ENCODE measurements around the gene TJAP1.
"Not testable (repeated sequence)": the region's sequence is repeated elsewhere in the genome, so short reads cannot be mapped to it uniquely, and the experiment has no call there.

TJAP1 gene

DNA sequence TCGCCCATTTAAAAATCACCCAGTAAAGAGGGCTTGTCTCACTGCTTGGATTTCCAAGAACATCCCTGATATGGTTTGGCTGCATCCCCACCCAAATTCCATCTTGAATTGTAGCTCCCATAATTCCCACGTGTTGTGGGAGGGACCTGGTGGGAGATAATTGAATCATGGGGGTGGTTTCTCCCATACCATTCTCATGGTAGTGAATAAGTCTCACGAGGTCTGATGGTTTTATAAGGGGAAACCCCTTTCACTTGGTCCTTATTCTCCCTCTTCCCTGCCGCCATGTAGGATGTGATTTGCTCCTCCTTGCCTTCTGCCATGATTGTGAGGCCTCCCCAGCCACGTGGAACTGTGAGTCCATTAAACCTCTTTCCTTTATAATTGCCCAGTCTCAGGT lies 10.1 kb upstream of the TJAP1 start:
- not testable (repeated sequence) for H2AFZ ChIP-seq (ENCODE audit: low read depth, low read length); H3K4me1 ChIP-seq (ENCODE audit: control insufficient read depth, insufficient read depth, low read depth, low read length)

DNA sequence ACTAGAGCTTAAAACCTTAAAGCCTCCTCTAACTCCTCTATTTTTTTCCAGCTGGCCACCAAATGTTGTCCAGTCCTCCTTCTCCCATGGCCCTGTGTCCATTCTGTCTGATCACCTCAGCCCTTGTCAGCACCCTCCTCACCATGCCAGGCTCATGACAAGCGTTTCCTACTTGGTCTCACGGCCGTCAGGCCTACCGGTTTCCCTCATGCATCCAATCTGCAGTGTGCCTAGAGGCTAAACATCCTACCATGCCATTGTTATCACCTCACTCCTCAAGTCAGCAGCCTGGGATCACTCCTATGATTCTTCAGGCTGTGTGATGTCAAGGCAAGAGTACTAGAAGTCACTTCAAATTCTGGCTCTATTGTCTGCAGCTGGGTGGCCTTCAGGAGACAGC lies 9.6 kb upstream of the TJAP1 start:
- Histone ChIP-seq H4K8ac (ENCODE audit: low read length) (peak overlapping the region; percentile 36), H3K27ac (ENCODE audit: low read length, poor library complexity, severe bottlenecking) (no peak overlapping the region), H3K14ac (ENCODE audit: low read length in 2 of 2) (no peak overlapping the region), H3K9me3 (ENCODE audit: control insufficient read depth, low read length) (no peaks in the 10 kb centered on the region), H2BK15ac (ENCODE audit: low read depth, poor library complexity, severe bottlenecking) (no peak overlapping the region), H2BK12ac (ENCODE audit: low read length in 2 of 2) (no peak overlapping the region), H3K79me1 (replicated peaks; ENCODE audit: low read length, poor library complexity, severe bottlenecking) (no peaks in the 10 kb centered on the region), H3K9ac (ENCODE audit: low read length) (no peak overlapping the region), H3K36me3 (ENCODE audit: control insufficient read depth in 1 of 2, insufficient read depth in 2 of 2, low read depth in 1 of 2, low read length in 2 of 2) (no peaks in the 10 kb centered on the region), H3K4me3 (ENCODE audit: insufficient read depth in 1 of 2, low read depth in 1 of 2, low read length in 2 of 2) (no peak overlapping the region), H4K91ac (ENCODE audit: low read length) (no peak overlapping the region), H3K23ac (ENCODE audit: low read length in 2 of 2) (no peak overlapping the region), H2BK120ac (ENCODE audit: low read depth, low read length) (no peak overlapping the region), H2AK5ac (ENCODE audit: low read length, severe bottlenecking) (no peak overlapping the region), H3K27me3 (ENCODE audit: control insufficient read depth in 1 of 2, insufficient read depth in 1 of 2, low read length in 2 of 2) (peaks cover 32 to 42% of the 10 kb centered on the region in 2 experiments), H2AFZ (ENCODE audit: low read depth, low read length) (no peak overlapping the region), H3K4ac (ENCODE audit: low read depth in 1 of 2, low read length in 2 of 2) (no peak overlapping the region), H3K4me1 (ENCODE audit: control insufficient read depth, insufficient read depth, low read depth, low read length) (no peaks in the 10 kb centered on the region), H3K4me2 (ENCODE audit: low read length, poor library complexity, severe bottlenecking) (no peak overlapping the region), H3K18ac (ENCODE audit: low read depth in 1 of 2, low read length in 2 of 2) (no peak overlapping the region), H2BK5ac (ENCODE audit: low read depth, low read length, poor library complexity, severe bottlenecking) (no peak overlapping the region)
- WGBS: 95% methylated on average over 4 of the region's 4 CpGs
- no peak for DNase-seq

More for the DNA sequence above, 10.1 kb upstream of the TJAP1 start:
- DNase-seq; H2BK120ac ChIP-seq (ENCODE audit: low read depth, low read length); H2BK12ac ChIP-seq (ENCODE audit: low read length in 2 of 2); H4K91ac ChIP-seq (ENCODE audit: low read length); H3K9ac ChIP-seq (ENCODE audit: low read length); H2BK5ac ChIP-seq (ENCODE audit: low read depth, low read length, poor library complexity, severe bottlenecking); H3K4ac ChIP-seq (ENCODE audit: low read depth in 1 of 2, low read length in 2 of 2); H3K27ac ChIP-seq (ENCODE audit: low read length, poor library complexity, severe bottlenecking); H3K9me3 ChIP-seq (ENCODE audit: control insufficient read depth, low read length); H3K4me3 ChIP-seq (ENCODE audit: insufficient read depth in 1 of 2, low read depth in 1 of 2, low read length in 2 of 2); H3K14ac ChIP-seq (ENCODE audit: low read length in 2 of 2); H3K23ac ChIP-seq (ENCODE audit: low read length in 2 of 2); H3K18ac ChIP-seq (ENCODE audit: low read depth in 1 of 2, low read length in 2 of 2); H3K4me2 ChIP-seq (ENCODE audit: low read length, poor library complexity, severe bottlenecking); H2BK15ac ChIP-seq (ENCODE audit: low read depth, poor library complexity, severe bottlenecking); H3K36me3 ChIP-seq (ENCODE audit: control insufficient read depth in 1 of 2, insufficient read depth in 2 of 2, low read depth in 1 of 2, low read length in 2 of 2); H4K8ac ChIP-seq (ENCODE audit: low read length); H2AK5ac ChIP-seq (ENCODE audit: low read length, severe bottlenecking); H3K79me1 ChIP-seq (replicated peaks; ENCODE audit: low read length, poor library complexity, severe bottlenecking): not testable (repeated sequence)
- 72% methylated on average over 4 of the region's 5 CpGs for WGBS
- peaks cover 37 to 44% of the 10 kb centered on the region in 2 experiments for H3K27me3 ChIP-seq (ENCODE audit: control insufficient read depth in 1 of 2, insufficient read depth in 1 of 2, low read length in 2 of 2)

DNA sequence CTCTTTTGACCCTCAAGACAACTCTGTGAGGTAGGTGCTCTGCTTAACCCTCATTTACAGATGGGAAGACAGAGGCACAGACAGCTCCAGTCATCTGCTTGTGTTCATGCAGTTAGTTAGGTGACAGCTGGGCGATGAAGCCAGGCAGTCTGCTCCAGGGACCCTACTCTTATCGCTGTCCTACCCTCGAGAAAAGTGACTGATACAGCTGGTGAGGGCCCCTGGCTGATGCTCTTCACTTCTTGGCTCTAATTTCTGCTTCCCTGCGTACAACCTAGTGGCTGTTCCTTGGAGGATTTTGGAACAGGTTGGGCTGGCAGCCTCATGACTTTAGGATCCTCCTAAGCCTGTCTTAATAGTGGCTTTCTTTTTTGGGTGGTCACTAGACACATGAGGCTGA lies 9.1 kb upstream of the TJAP1 start:
- Histone ChIP-seq H3K9me3 (ENCODE audit: control insufficient read depth, low read length) (no peaks in the 10 kb centered on the region), H2AFZ (ENCODE audit: low read depth, low read length) (no peak overlapping the region), H3K79me1 (replicated peaks; ENCODE audit: low read length, poor library complexity, severe bottlenecking) (no peaks in the 10 kb centered on the region), H3K27me3 (ENCODE audit: control insufficient read depth in 1 of 2, insufficient read depth in 1 of 2, low read length in 2 of 2) (peaks cover 27 to 38% of the 10 kb centered on the region in 2 experiments), H2AK5ac (ENCODE audit: low read length, severe bottlenecking) (no peak overlapping the region), H4K8ac (ENCODE audit: low read length) (no peak overlapping the region), H3K4me1 (ENCODE audit: control insufficient read depth, insufficient read depth, low read depth, low read length) (no peaks in the 10 kb centered on the region), H3K14ac (ENCODE audit: low read length in 2 of 2) (no peak overlapping the region), H2BK12ac (ENCODE audit: low read length in 2 of 2) (no peak overlapping the region), H2BK15ac (ENCODE audit: low read depth, poor library complexity, severe bottlenecking) (no peak overlapping the region), H4K91ac (ENCODE audit: low read length) (no peak overlapping the region), H3K4ac (ENCODE audit: low read depth in 1 of 2, low read length in 2 of 2) (no peak overlapping the region), H2BK120ac (ENCODE audit: low read depth, low read length) (no peak overlapping the region), H2BK5ac (ENCODE audit: low read depth, low read length, poor library complexity, severe bottlenecking) (no peak overlapping the region), H3K23ac (ENCODE audit: low read length in 2 of 2) (no peak overlapping the region), H3K4me3 (ENCODE audit: insufficient read depth in 1 of 2, low read depth in 1 of 2, low read length in 2 of 2) (no peak overlapping the region), H3K9ac (ENCODE audit: low read length) (no peak overlapping the region), H3K4me2 (ENCODE audit: low read length, poor library complexity, severe bottlenecking) (no peak overlapping the region), H3K36me3 (ENCODE audit: control insufficient read depth in 1 of 2, insufficient read depth in 2 of 2, low read depth in 1 of 2, low read length in 2 of 2) (no peaks in the 10 kb centered on the region), H3K27ac (ENCODE audit: low read length, poor library complexity, severe bottlenecking) (no peak overlapping the region), H3K18ac (ENCODE audit: low read depth in 1 of 2, low read length in 2 of 2) (no peak overlapping the region)
- DNase-seq: no peak
- 82% methylated on average over 4 of the region's 4 CpGs for WGBS

DNA sequence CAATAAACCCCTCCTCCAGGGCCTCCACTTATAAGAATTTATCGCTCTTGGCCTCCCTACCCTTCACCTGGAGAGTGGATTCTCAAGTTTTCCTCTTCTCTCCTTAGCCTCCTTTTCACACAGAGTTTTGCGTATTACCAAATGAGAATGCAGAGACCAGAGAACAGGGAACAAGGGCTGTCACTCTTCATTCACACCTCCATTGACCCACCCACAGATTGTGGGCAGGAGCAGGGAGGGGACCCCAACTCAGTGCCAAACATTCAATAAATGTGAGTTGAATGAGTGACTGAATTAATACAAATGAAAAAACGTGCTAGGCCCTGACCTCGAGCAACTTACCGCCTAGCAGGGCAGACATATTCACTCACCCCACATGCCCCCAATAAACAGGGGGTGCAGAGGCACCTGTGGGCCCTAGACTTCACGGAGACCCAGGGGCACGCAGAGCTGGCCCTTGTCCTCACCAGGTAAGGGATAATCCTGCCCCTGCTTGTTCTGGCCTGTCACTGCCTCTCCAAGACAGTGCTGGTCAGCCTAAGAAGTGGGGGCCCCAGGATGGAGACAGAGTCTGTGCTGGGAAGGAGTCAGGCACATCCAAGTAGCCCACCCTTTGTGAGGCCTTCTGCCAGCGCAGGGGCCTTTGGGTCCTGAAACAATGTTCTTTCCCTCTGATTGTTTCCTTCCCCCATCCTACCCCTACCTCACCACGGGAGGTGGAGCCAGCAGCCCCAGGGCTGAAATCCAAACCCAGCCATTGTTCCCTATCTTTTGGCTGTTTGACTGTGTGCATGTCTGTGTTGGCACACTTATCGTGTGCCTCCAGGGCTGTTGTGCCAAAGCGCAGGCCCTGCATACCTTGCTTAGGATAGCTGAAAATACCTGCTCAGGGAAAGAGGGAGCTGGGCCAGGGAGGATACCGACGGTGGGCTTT lies 8.4 kb upstream of the TJAP1 start:
- H2BK120ac ChIP-seq (ENCODE audit: low read depth, low read length): no peak overlapping the region
- no peaks in the 10 kb centered on the region for H3K4me1 ChIP-seq (ENCODE audit: control insufficient read depth, insufficient read depth, low read depth, low read length)
- WGBS: 72% methylated on average over 13 of the region's 13 CpGs
- H2BK12ac ChIP-seq (ENCODE audit: low read length in 2 of 2): no peak overlapping the region
- H3K14ac ChIP-seq (ENCODE audit: low read length in 2 of 2): no peak overlapping the region
- H3K4me3 ChIP-seq (ENCODE audit: insufficient read depth in 1 of 2, low read depth in 1 of 2, low read length in 2 of 2): no peak overlapping the region
- H3K27me3 ChIP-seq (ENCODE audit: control insufficient read depth in 1 of 2, insufficient read depth in 1 of 2, low read length in 2 of 2): peaks cover 24 to 33% of the 10 kb centered on the region in 2 experiments
- H4K8ac ChIP-seq (ENCODE audit: low read length): no peak overlapping the region
- no peak overlapping the region for H3K4me2 ChIP-seq (ENCODE audit: low read length, poor library complexity, severe bottlenecking)
- no peak for DNase-seq
- no peak overlapping the region for H3K27ac ChIP-seq (ENCODE audit: low read length, poor library complexity, severe bottlenecking)
- no peak overlapping the region for H2AFZ ChIP-seq (ENCODE audit: low read depth, low read length)
- no peak overlapping the region for H3K9ac ChIP-seq (ENCODE audit: low read length)
- no peak overlapping the region for H2BK5ac ChIP-seq (ENCODE audit: low read depth, low read length, poor library complexity, severe bottlenecking)
- peak overlapping the region; percentile 20 for H4K91ac ChIP-seq (ENCODE audit: low read length)
- no peak overlapping the region for H3K4ac ChIP-seq (ENCODE audit: low read depth in 1 of 2, low read length in 2 of 2)
- no peak overlapping the region for H2AK5ac ChIP-seq (ENCODE audit: low read length, severe bottlenecking)
- no peak overlapping the region for H3K18ac ChIP-seq (ENCODE audit: low read depth in 1 of 2, low read length in 2 of 2)
- H3K79me1 ChIP-seq (replicated peaks; ENCODE audit: low read length, poor library complexity, severe bottlenecking): no peaks in the 10 kb centered on the region
- no peaks in the 10 kb centered on the region for H3K9me3 ChIP-seq (ENCODE audit: control insufficient read depth, low read length)
- no peak overlapping the region for H3K23ac ChIP-seq (ENCODE audit: low read length in 2 of 2)
- H2BK15ac ChIP-seq (ENCODE audit: low read depth, poor library complexity, severe bottlenecking): no peak overlapping the region
- H3K36me3 ChIP-seq (ENCODE audit: control insufficient read depth in 1 of 2, insufficient read depth in 2 of 2, low read depth in 1 of 2, low read length in 2 of 2): no peaks in the 10 kb centered on the region

Data from mesenchymal stem cell (in vitro differentiated cells and primary cell).